A549 (cell line): Measurements from ENCODE around the gene MARK3.

ENCODE experiments used
- ATOH8 ChIP-seq: fragments of 250-450 bp; sonication (Bioruptor Pico); IDR thresholded peaks from 2 replicates; pipeline ENCODE4 v1.5.0; 2020; ENCODE audit warnings: low read depth, mild to moderate bottlenecking, moderate library complexity
- BHLHE40 ChIP-seq: IDR thresholded peaks from 2 replicates; pipeline ENCODE4 v1.6.1; 2012; ENCODE audit warnings: low read depth, low read length, inconsistent platforms
- CHD2 ChIP-seq: fragments of 150-350 bp; IDR thresholded peaks from 2 replicates; pipeline ENCODE4 v1.6.1; 2014; ENCODE audit warnings: low read length; ENCODE audit not compliant: partially characterized antibody
- CTCF ChIP-seq: fragments of >200 bp; sonication (Bioruptor Twin); formaldehyde crosslinking; IDR thresholded peaks from 3 replicates; pipeline ENCODE4 v1.5.1; 2016
- EP300 ChIP-seq, 2 experiments: fragments of >200 bp; sonication (Bioruptor Twin); formaldehyde crosslinking; IDR thresholded peaks; 2 replicates in 1 of 2; 3 replicates in 1 of 2; pipeline ENCODE4 v1.6.1; 2016 to 2017
- JUN ChIP-seq, 2 experiments: fragments of >200 bp; sonication (Bioruptor Twin); formaldehyde crosslinking; IDR thresholded peaks; 2 replicates in 1 of 2; 3 replicates in 1 of 2; pipeline ENCODE4 v1.6.1; 2016 to 2017
- JUNB ChIP-seq: fragments of >200 bp; sonication (Bioruptor Twin); formaldehyde crosslinking; IDR thresholded peaks from 2 replicates; pipeline ENCODE4 v1.6.1; 2016
- KDM1A ChIP-seq: fragments of 200-600 bp; sonication (generic); IDR thresholded peaks from 2 replicates; pipeline ENCODE4 v1.6.1; 2016; ENCODE audit warnings: low read depth, mild to moderate bottlenecking
- MAX ChIP-seq: IDR thresholded peaks from 2 replicates; pipeline ENCODE4 v1.6.1; 2012
- NR3C1 ChIP-seq: fragments of >200 bp; sonication (Bioruptor Twin); formaldehyde crosslinking; IDR thresholded peaks from 3 replicates; pipeline ENCODE4 v1.6.1; 2017
- POLR2A ChIP-seq: IDR thresholded peaks from 2 replicates; pipeline ENCODE4 v1.6.1; 2012; ENCODE audit warnings: mild to moderate bottlenecking, low read length
- TP53 ChIP-seq: fragments of 250-450 bp; sonication (Bioruptor Pico); IDR thresholded peaks from 2 replicates; pipeline ENCODE4 v1.5.0; 2021; ENCODE audit warnings: mild to moderate bottlenecking, moderate library complexity
- USF2 ChIP-seq: fragments of 450-650 bp; IDR thresholded peaks from 2 replicates; pipeline ENCODE4 v1.6.1; 2014; ENCODE audit warnings: antibody characterized with exemption

GRCh38 chr14:103382376-103382775 is 2.8 kb upstream of the MARK3 start:
- no peak for TF ChIP-seq CTCF
- no peak for TF ChIP-seq JUN (IDR thresholded peaks at IDR 0.05)
- TF ChIP-seq CHD2 = no peak
- TF ChIP-seq MAX = no peak
- no peak for TF ChIP-seq KDM1A
- TF ChIP-seq NR3C1 = no peak
- TF ChIP-seq JUNB = no peak
- no peak for TF ChIP-seq POLR2A
- no peak for TF ChIP-seq ATOH8 (CRISPR knock-in tag)
- TF ChIP-seq TP53 (CRISPR knock-in tag) = no peak
- TF ChIP-seq EP300 (IDR thresholded peaks at IDR 0.05) = no peak
- no peak for TF ChIP-seq USF2
- no peak for TF ChIP-seq BHLHE40
